K562 (cell line): Measurements from ENCODE around the gene PLA2G4A. TPM values are rescaled to one million over a fixed set of nuclear protein-coding genes. Genes with fewer than 3 reads are reported as not detected.

Experiments
- ATAC-seq: fragments of 200-7000 bp; cut with Tn5 transposase; 3 replicates; pipeline ENCODE4 v1.9.1; 2020; ENCODE audit warnings: moderate library complexity
- BruUV-seq: library from RNA; stranded (reverse); fragments of 400-500 nt; replicated peaks from 2 replicates; lab custom pipeline; 2021; lab: Mats Ljungman, UMichigan
- CTCF ChIA-PET: fragments of 300-600 bp; formaldehyde crosslinking; extraction: SDS; loops from one replicate; lab custom pipeline; 2021; ENCODE audit warnings: low intra/inter-chr PET ratio; lab: Yijun Ruan, JAX
- POLR2A ChIA-PET: fragments of 300-600, 350-650 bp; sonication (Branson Sonifier 250); formaldehyde crosslinking; extraction: SDS; loops from one replicate; lab custom pipeline; 2021; ENCODE audit warnings: antibody characterized with exemption, inconsistent platforms; lab: Yijun Ruan, JAX
- DNase-seq, 4 experiments: peaks; one replicate each; pipeline versions ENCODE4 v3.0.0 to v3.0.0-alpha.2; 2011 to 2018; ENCODE audit warnings: low spot score in 3 of 4, mixed read lengths in 3 of 4; ENCODE audit errors: extremely low read depth in 1 of 4
- FAIRE-seq: peaks from 2 replicates; lab custom pipeline; 2011; peaks lifted over from hg19 to GRCh38; lab: Jason Lieb, UNC
- H2AFZ ChIP-seq: 2 replicates; pipeline ENCODE4 v1.6.0; 2011; ENCODE audit warnings: low read depth, low read length, control low read depth, inconsistent platforms
- H3K27ac ChIP-seq: fragments of 200-600 bp; 3 replicates; pipeline ENCODE4 v1.8.0; 2011; ENCODE audit warnings: low read depth, mild to moderate bottlenecking, control low read depth, inconsistent platforms, low read length, moderate library complexity, mixed read lengths; ENCODE audit errors: extremely low read depth
- H3K27me3 ChIP-seq, 2 experiments: fragments of 300-600 bp in 1 of 2; 2 replicates in 1 of 2; 3 replicates in 1 of 2; pipeline versions ENCODE4 v1.6.0 to v1.8.0; 2011; ENCODE audit warnings: inconsistent platforms in 2 of 2, low read length in 2 of 2, mild to moderate bottlenecking in 1 of 2, mixed read lengths in 1 of 2, moderate library complexity in 1 of 2; ENCODE audit not compliant: control insufficient read depth in 2 of 2, insufficient read depth in 2 of 2
- H3K36me3 ChIP-seq: fragments of 300-600 bp; 3 replicates; pipeline ENCODE4 v1.8.0; 2011; ENCODE audit warnings: mild to moderate bottlenecking, low read length, inconsistent platforms; ENCODE audit not compliant: control insufficient read depth, insufficient read depth
- H3K4me1 ChIP-seq, 2 experiments: fragments of 200-600 bp in 1 of 2; replicated peaks in 1 of 2; 2 replicates in 1 of 2; 3 replicates in 1 of 2; pipeline versions ENCODE4 v1.5.1 to v1.8.0; 2011; ENCODE audit warnings: inconsistent platforms in 2 of 2, low read length in 2 of 2, mild to moderate bottlenecking in 1 of 2, mixed read lengths in 1 of 2, moderate library complexity in 1 of 2; ENCODE audit not compliant: control insufficient read depth in 2 of 2, insufficient read depth in 2 of 2
- H3K4me2 ChIP-seq: 2 replicates; pipeline ENCODE4 v1.6.1; 2011; ENCODE audit warnings: low read length, control low read depth, inconsistent platforms, mixed read lengths; ENCODE audit not compliant: insufficient read depth
- H3K4me3 ChIP-seq: fragments of 200-600 bp; sonication (generic), shearing (Covaris generic); 2 replicates; pipeline ENCODE4 v1.5.1; 2016; ENCODE audit warnings: control low read depth, inconsistent platforms
- H3K79me2 ChIP-seq: fragments of 200-600 bp; 3 replicates; pipeline ENCODE4 v1.8.0; 2011; ENCODE audit warnings: low read length, inconsistent platforms; ENCODE audit not compliant: control insufficient read depth, insufficient read depth
- H3K9ac ChIP-seq, 2 experiments: 2 replicates each; pipeline versions ENCODE4 v1.6.0 to v1.6.1; 2011; ENCODE audit warnings: low read depth in 2 of 2, low read length in 2 of 2, control low read depth in 1 of 2, inconsistent platforms in 1 of 2, mild to moderate bottlenecking in 1 of 2, mixed read lengths in 1 of 2; ENCODE audit not compliant: insufficient read depth in 1 of 2
- H3K9me1 ChIP-seq: one replicate; pipeline ENCODE4 v1.6.0; 2011; ENCODE audit warnings: inconsistent platforms, mild to moderate bottlenecking, low read length, moderate library complexity; ENCODE audit not compliant: control insufficient read depth, insufficient read depth
- H3K9me3 ChIP-seq: replicated peaks from 2 replicates; pipeline ENCODE4 v1.5.1; 2011; ENCODE audit warnings: low read depth, low read length, inconsistent platforms; ENCODE audit not compliant: control insufficient read depth, insufficient read depth
- H4K20me1 ChIP-seq: replicated peaks from 2 replicates; pipeline ENCODE4 v1.6.1; 2011; ENCODE audit warnings: low read length, inconsistent platforms, mixed read lengths; ENCODE audit not compliant: control insufficient read depth, insufficient read depth
- HDAC1 ChIP-seq, 2 experiments: fragments of 450-650 bp; IDR thresholded peaks; 2 replicates each; pipeline ENCODE4 v1.6.1; 2016 to 2017; ENCODE audit warnings: inconsistent platforms in 1 of 2, mild to moderate bottlenecking in 1 of 2, moderate library complexity in 1 of 2
- KLF1 ChIP-seq: fragments of 450-650 bp; IDR thresholded peaks from 2 replicates; pipeline ENCODE4 v1.6.1; 2016; ENCODE audit warnings: missing genetic modification characterization, missing compliant biosample characterization
- MYBL2 ChIP-seq, 2 experiments: fragments of 450-650 bp in 1 of 2; sonication (generic) in 1 of 2; formaldehyde crosslinking in 1 of 2; IDR thresholded peaks; 2 replicates each; pipeline versions ENCODE4 v1.6.1 to v1.8.1; 2017 to 2022; ENCODE audit warnings: borderline replicate concordance in 1 of 2, inconsistent platforms in 1 of 2, low read depth in 1 of 2, mild to moderate bottlenecking in 1 of 2, missing genetic modification reagents in 1 of 2, moderate library complexity in 1 of 2
- MYC ChIP-seq, 2 experiments: fragments of 250-450 bp in 1 of 2; sonication (Bioruptor Pico) in 1 of 2; IDR thresholded peaks; 2 replicates each; pipeline versions ENCODE4 v1.5.1 to v1.6.1; 2012 to 2021; ENCODE audit warnings: low read depth in 2 of 2, borderline replicate concordance in 1 of 2, improper control_type of control experiment in 1 of 2, low read length in 1 of 2, mild to moderate bottlenecking in 1 of 2, moderate library complexity in 1 of 2
- PTBP1 ChIP-seq: fragments of 200-400 bp; formaldehyde crosslinking; IDR thresholded peaks from 2 replicates; pipeline ENCODE4 v1.6.1; 2017; ENCODE audit warnings: low read depth, low read length
- TCF3 ChIP-seq: sonication (generic); formaldehyde crosslinking; IDR thresholded peaks from 2 replicates; pipeline ENCODE4 v1.4.0; 2020; ENCODE audit warnings: mild to moderate bottlenecking, missing genetic modification reagents
- ZFP1 ChIP-seq: fragments of 450-650 bp; formaldehyde crosslinking; IDR thresholded peaks from 2 replicates; pipeline ENCODE4 v1.4.0; 2020; ENCODE audit warnings: mild to moderate bottlenecking, mixed read lengths
- ZNF696 ChIP-seq: fragments of 250-450 bp; sonication (Bioruptor Pico); conservative IDR thresholded peaks from 2 replicates; pipeline ENCODE4 v1.4.0; 2020; ENCODE audit warnings: mild to moderate bottlenecking, moderate library complexity
- in situ Hi-C: fragments of 300-500 bp; cut with MboI; formaldehyde crosslinking; loops from 4 replicates; pipeline ENCODE4 v1.15.0; 2018; ENCODE audit warnings: inconsistent platforms, mixed read lengths
- intact Hi-C: fragments of 100-400 bp; cut with micrococcal nuclease; formaldehyde crosslinking; loops from 2 replicates; pipeline ENCODE4 v1.14.2; 2022
- polyA plus RNA-seq, 8 experiments: library from polyadenylated mRNA; depleted of rRNA in 4 of 8; stranded (reverse) in 5 of 8; unstranded in 3 of 8; fragments of >200 nt; fragmentation: Nextera tagmentation in 2 of 8; fragmentation: Illumina TruSeq in 1 of 8; extraction: Ambion mirVana in 2 of 8; extraction: Trizol in 1 of 8; gene quantifications; 2 replicates each; pipeline versions ENCODE4 v1.2.1 to v1.2.3, GENCODE V29; 2011 to 2014; ENCODE audit warnings: inconsistent platforms in 1 of 8, missing spikeins in 1 of 8
- total RNA-seq, 7 experiments: library from RNA; depleted of rRNA in 6 of 7; stranded (reverse); fragments of >200 nt in 6 of 7; fragmentation: Illumina TruSeq in 2 of 7; extraction: Trizol in 2 of 7; gene quantifications; 2 replicates each; pipeline versions ENCODE4 v1.2.1 to v1.2.3, GENCODE V29; 2011 to 2021; ENCODE audit warnings: low replicate concordance in 1 of 7
- TF ChIP-seq, protein P1 (sequence below): fragments of 150-350 bp; IDR thresholded peaks from 2 replicates; pipeline ENCODE4 v1.6.1; 2014; ENCODE audit warnings: low read depth, mild to moderate bottlenecking, low read length, borderline replicate concordance
- TF ChIP-seq, protein P2 (sequence below): IDR thresholded peaks from 2 replicates; pipeline ENCODE4 v1.6.1; 2012; ENCODE audit warnings: low read depth, low read length, improper control_type of control experiment, borderline replicate concordance
- TF ChIP-seq, protein P3 (sequence below): fragments of 450-650 bp; IDR thresholded peaks from 2 replicates; pipeline ENCODE4 v1.6.1; 2018; ENCODE audit not compliant: partially characterized antibody
- TF ChIP-seq, protein P4 (sequence below): sonication (generic); formaldehyde crosslinking; IDR thresholded peaks from 2 replicates; pipeline ENCODE4 v1.8.0; 2022; ENCODE audit warnings: mild to moderate bottlenecking, missing genetic modification reagents

Gene PLA2G4A
- total and polyA plus RNA-seq, 9 of the 15 experiments (the other 6 are each of a cell fraction or from before 2014, with no cell fraction given) = 0.04 to 0.71 (median 0.22) TPM; not detected in 4

DNA sequence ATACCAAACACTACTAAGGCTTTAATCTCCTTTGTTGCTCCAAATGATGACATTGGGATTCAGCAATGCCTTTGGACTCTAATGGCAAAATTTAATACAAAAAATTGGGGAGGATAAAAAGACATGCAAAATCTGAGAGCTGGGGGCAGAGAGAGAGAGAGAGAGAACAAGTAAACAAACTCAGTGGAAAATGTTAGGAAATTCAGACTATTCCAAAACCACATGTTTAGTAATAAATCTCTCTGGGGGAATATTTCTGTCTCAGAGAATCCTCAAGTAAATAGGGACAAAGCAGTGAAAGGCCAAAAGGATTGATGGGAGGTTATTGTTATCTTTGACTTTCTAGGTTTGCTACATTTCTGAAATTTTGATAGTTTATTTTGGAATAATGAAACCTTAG, 65.7 kb downstream of the PLA2G4A start:
- Histone ChIP-seq H3K27me3 (no peaks in the 10 kb centered on the region), H3K9ac (no peak overlapping the region), H3K36me3 (no peaks in the 10 kb centered on the region), H3K79me2 (no peaks in the 10 kb centered on the region), H3K27ac (no peak overlapping the region), H2AFZ (no peak overlapping the region), H3K4me3 (no peak overlapping the region), H3K9me3 (no peaks in the 10 kb centered on the region), H3K4me1 (no peaks in the 10 kb centered on the region), H4K20me1 (no peaks in the 10 kb centered on the region), H3K4me2 (no peak overlapping the region), H3K9me1 (no peaks in the 10 kb centered on the region)
- ChIA-PET CTCF (no interaction called here), POLR2A (no interaction called here)
- no peak for DNase-seq
- BruUV-seq = no TSS peak
- no peak for ATAC-seq
- no peak for FAIRE-seq
- intact Hi-C loops = no loop called here
- in situ Hi-C loops = loop anchor here (10.0 kb wide), 1 partner anchor 1400 kb away; no protein-coding TSS in a partner anchor
- TF ChIP-seq PTBP1 = no peak
- no peak for TF ChIP-seq ZFP1 (CRISPR knock-in tag)
- no peak for TF ChIP-seq ZNF696 (CRISPR knock-in tag)
- TF ChIP-seq, protein P1, sequence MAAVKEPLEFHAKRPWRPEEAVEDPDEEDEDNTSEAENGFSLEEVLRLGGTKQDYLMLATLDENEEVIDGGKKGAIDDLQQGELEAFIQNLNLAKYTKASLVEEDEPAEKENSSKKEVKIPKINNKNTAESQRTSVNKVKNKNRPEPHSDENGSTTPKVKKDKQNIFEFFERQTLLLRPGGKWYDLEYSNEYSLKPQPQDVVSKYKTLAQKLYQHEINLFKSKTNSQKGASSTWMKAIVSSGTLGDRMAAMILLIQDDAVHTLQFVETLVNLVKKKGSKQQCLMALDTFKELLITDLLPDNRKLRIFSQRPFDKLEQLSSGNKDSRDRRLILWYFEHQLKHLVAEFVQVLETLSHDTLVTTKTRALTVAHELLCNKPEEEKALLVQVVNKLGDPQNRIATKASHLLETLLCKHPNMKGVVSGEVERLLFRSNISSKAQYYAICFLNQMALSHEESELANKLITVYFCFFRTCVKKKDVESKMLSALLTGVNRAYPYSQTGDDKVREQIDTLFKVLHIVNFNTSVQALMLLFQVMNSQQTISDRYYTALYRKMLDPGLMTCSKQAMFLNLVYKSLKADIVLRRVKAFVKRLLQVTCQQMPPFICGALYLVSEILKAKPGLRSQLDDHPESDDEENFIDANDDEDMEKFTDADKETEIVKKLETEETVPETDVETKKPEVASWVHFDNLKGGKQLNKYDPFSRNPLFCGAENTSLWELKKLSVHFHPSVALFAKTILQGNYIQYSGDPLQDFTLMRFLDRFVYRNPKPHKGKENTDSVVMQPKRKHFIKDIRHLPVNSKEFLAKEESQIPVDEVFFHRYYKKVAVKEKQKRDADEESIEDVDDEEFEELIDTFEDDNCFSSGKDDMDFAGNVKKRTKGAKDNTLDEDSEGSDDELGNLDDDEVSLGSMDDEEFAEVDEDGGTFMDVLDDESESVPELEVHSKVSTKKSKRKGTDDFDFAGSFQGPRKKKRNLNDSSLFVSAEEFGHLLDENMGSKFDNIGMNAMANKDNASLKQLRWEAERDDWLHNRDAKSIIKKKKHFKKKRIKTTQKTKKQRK = no peak
- TF ChIP-seq, protein P2, sequence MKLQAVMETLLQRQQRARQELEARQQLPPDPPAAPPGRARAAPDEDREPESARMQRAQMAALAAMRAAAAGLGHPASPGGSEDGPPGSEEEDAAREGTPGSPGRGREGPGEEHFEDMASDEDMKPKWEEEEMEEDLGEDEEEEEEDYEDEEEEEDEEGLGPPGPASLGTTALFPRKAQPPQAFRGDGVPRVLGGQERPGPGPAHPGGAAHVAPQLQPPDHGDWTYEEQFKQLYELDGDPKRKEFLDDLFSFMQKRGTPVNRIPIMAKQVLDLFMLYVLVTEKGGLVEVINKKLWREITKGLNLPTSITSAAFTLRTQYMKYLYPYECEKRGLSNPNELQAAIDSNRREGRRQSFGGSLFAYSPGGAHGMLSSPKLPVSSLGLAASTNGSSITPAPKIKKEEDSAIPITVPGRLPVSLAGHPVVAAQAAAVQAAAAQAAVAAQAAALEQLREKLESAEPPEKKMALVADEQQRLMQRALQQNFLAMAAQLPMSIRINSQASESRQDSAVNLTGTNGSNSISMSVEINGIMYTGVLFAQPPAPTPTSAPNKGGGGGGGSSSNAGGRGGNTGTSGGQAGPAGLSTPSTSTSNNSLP = no peak
- TF ChIP-seq, protein P3, sequence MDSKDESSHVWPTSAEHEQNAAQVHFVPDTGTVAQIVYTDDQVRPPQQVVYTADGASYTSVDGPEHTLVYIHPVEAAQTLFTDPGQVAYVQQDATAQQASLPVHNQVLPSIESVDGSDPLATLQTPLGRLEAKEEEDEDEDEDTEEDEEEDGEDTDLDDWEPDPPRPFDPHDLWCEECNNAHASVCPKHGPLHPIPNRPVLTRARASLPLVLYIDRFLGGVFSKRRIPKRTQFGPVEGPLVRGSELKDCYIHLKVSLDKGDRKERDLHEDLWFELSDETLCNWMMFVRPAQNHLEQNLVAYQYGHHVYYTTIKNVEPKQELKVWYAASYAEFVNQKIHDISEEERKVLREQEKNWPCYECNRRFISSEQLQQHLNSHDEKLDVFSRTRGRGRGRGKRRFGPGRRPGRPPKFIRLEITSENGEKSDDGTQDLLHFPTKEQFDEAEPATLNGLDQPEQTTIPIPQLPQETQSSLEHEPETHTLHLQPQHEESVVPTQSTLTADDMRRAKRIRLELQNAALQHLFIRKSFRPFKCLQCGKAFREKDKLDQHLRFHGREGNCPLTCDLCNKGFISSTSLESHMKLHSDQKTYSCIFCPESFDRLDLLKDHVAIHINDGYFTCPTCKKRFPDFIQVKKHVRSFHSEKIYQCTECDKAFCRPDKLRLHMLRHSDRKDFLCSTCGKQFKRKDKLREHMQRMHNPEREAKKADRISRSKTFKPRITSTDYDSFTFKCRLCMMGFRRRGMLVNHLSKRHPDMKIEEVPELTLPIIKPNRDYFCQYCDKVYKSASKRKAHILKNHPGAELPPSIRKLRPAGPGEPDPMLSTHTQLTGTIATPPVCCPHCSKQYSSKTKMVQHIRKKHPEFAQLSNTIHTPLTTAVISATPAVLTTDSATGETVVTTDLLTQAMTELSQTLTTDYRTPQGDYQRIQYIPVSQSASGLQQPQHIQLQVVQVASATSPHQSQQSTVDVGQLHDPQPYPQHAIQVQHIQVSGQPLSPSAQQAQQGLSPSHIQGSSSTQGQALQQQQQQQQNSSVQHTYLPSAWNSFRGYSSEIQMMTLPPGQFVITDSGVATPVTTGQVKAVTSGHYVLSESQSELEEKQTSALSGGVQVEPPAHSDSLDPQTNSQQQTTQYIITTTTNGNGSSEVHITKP = no peak
- TF ChIP-seq TCF3 (CRISPR knock-in tag) = no peak
- no peak for TF ChIP-seq KLF1 (tag)
- TF ChIP-seq, protein P4, sequence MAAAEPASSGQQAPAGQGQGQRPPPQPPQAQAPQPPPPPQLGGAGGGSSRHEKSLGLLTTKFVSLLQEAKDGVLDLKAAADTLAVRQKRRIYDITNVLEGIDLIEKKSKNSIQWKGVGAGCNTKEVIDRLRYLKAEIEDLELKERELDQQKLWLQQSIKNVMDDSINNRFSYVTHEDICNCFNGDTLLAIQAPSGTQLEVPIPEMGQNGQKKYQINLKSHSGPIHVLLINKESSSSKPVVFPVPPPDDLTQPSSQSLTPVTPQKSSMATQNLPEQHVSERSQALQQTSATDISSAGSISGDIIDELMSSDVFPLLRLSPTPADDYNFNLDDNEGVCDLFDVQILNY = no peak
- TF ChIP-seq MYC (IDR thresholded peaks at IDR 0.05; ENCODE audit: low read depth, low read length) = no peak
- no peak for TF ChIP-seq MYC (CRISPR knock-in tag; IDR thresholded peaks at IDR 0.05; ENCODE audit: borderline replicate concordance, low read depth)
- no peak for TF ChIP-seq MYBL2 (IDR thresholded peaks at IDR 0.05; ENCODE audit: low read depth)
- TF ChIP-seq MYBL2 (CRISPR knock-in tag; IDR thresholded peaks at IDR 0.05; ENCODE audit: borderline replicate concordance) = no peak
- no peak for TF ChIP-seq HDAC1 (IDR thresholded peaks at IDR 0.05)
